Suprapubic skin (tissue), 4 donors: ENCODE results near the gene PTPRF. TPM values are rescaled to one million over a fixed set of nuclear protein-coding genes. Genes with fewer than 3 reads are reported as not detected.

ENCODE experiments used
- DNase-seq, 2 donors: peaks; one replicate each; pipeline ENCODE4 v3.0.0-alpha.2; 2019; ENCODE audit warnings: low spot score in 2 of 2
- H3K27ac ChIP-seq: fragments of 200-600 bp; sonication (generic); one replicate; pipeline ENCODE4 v1.5.1; 2019
- H3K27me3 ChIP-seq: fragments of 200-600 bp; sonication (generic); one replicate; pipeline ENCODE4 v1.5.1; 2019
- H3K36me3 ChIP-seq: fragments of 200-600 bp; sonication (generic); one replicate; pipeline ENCODE4 v1.5.1; 2019
- H3K4me1 ChIP-seq: fragments of 200-600 bp; sonication (generic); one replicate; pipeline ENCODE4 v1.5.1; 2019
- H3K4me3 ChIP-seq: fragments of 200-600 bp; sonication (generic); one replicate; pipeline ENCODE4 v1.5.1; 2019; ENCODE audit warnings: mild to moderate bottlenecking
- H3K9me3 ChIP-seq: fragments of 200-600 bp; sonication (generic); one replicate; pipeline ENCODE4 v1.5.1; 2019
- EP300 ChIP-seq: sonication (generic); formaldehyde crosslinking; IDR thresholded peaks from one replicate; pipeline ENCODE4 v1.6.1; 2017; ENCODE audit warnings: antibody characterized with exemption
- POLR2A ChIP-seq, 2 donors: fragments of 450-650 bp; IDR thresholded peaks; one replicate each; pipeline ENCODE4 v1.6.1; 2017; ENCODE audit warnings: antibody characterized with exemption in 2 of 2, mild to moderate bottlenecking in 2 of 2, moderate library complexity in 2 of 2
- POLR2AphosphoS5 ChIP-seq, 3 donors: sonication (generic); formaldehyde crosslinking; IDR thresholded peaks; one replicate each; pipeline ENCODE4 v1.6.1; 2017; ENCODE audit warnings: antibody characterized with exemption in 3 of 3
- WGBS: methylation state at CpG from one replicate; pipeline ENCODE4 v1.1.5; 2018; 5-methylcytosine and 5-hydroxymethylcytosine counted together
- total RNA-seq, 4 donors: library from RNA; depleted of rRNA; stranded (reverse); fragments of >200 nt; gene quantifications; one replicate each; pipeline ENCODE4 v1.1.0, GENCODE V29; 2016
- TF ChIP-seq, protein P1 (sequence below), 2 donors: fragments of 200-600 bp in 1 of 2; fragments of 450-650 bp in 1 of 2; sonication (generic) in 1 of 2; IDR thresholded peaks; one replicate each; pipeline ENCODE4 v1.5.1; 2016 to 2019; ENCODE audit warnings: antibody characterized with exemption in 2 of 2, mild to moderate bottlenecking in 1 of 2, moderate library complexity in 1 of 2

Gene PTPRF
- total RNA-seq, 4 donors from 2014 or later, result 209 to 373 (median 289) TPM

DNA sequence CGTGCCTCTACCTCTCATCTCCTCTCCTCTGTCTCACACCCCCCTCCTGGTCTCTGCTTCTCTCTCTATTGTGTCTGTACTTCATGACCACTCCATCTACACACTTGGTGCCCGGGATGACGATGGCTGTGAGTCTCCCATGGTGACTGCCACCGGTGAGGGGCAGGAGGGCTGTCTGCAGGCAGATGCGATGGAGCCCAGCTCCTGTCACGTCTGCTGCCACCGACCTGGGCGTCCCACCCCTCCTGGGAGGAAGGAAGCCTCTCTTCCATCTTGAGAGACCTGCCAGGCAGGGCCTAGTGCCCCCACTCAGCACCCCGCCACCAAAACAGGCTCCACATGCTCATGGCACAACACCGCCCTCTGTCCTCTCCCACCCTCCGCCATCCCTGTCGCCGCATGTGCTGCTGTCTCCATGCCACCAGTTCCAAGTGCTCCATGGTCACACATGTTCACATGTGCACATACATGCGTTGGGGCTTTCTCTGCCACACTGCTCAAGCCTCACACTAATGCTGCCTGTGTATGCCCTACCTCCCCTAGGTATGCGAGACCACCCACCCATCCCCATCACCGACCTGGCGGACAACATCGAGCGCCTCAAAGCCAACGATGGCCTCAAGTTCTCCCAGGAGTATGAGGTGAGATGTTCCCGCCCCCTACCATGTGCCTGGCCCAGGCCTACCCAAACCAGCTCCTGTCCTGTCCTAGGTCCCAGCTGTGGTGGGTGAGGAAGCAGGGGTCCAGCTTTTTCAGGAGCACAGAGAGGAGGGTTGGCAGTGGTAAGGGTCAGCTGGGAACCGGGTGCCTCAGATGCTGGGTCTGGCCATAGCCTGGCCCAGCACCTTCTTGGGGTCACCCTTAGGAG is 82.6 kb downstream of the PTPRF start:
- Histone ChIP-seq H3K9me3 (no peaks in the 10 kb centered on the region), H3K4me1 (no peaks in the 10 kb centered on the region), H3K27me3 (no peaks in the 10 kb centered on the region), H3K4me3 (no peak overlapping the region), H3K27ac (no peak overlapping the region), H3K36me3 (peaks cover 92% of the 10 kb centered on the region)
- no peak for DNase-seq
- WGBS, result 91% methylated on average over 17 of the region's 22 CpGs
- TF ChIP-seq, protein P1, sequence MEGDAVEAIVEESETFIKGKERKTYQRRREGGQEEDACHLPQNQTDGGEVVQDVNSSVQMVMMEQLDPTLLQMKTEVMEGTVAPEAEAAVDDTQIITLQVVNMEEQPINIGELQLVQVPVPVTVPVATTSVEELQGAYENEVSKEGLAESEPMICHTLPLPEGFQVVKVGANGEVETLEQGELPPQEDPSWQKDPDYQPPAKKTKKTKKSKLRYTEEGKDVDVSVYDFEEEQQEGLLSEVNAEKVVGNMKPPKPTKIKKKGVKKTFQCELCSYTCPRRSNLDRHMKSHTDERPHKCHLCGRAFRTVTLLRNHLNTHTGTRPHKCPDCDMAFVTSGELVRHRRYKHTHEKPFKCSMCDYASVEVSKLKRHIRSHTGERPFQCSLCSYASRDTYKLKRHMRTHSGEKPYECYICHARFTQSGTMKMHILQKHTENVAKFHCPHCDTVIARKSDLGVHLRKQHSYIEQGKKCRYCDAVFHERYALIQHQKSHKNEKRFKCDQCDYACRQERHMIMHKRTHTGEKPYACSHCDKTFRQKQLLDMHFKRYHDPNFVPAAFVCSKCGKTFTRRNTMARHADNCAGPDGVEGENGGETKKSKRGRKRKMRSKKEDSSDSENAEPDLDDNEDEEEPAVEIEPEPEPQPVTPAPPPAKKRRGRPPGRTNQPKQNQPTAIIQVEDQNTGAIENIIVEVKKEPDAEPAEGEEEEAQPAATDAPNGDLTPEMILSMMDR (IDR thresholded peaks at IDR 0.05), result no peak
- TF ChIP-seq POLR2AphosphoS5 (IDR thresholded peaks at IDR 0.05), result no peak
- TF ChIP-seq EP300, result no peak
- TF ChIP-seq POLR2A (IDR thresholded peaks at IDR 0.05), result no peak

DNA sequence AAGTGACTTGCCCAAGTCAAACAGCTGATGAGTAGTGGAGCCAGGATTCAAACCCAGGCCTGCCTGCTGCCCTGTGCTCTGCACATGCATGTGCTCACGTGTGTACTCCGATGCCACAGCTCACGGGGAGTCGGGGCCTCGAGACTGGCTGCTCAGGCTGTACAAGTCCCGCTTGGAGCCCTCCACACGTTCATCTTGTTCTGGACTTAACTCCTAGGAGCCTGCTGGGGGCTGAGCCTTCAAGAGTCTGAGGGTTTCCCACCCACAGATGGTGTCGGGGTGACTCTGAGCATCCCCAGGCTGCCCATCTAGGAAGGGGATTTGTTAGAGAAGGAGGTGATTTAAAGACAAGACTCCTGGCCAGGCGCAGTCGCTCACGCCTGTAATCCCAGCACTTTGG is 83.5 kb downstream of the PTPRF start:
- Histone ChIP-seq H3K4me1 (no peaks in the 10 kb centered on the region), H3K36me3 (peaks cover 92% of the 10 kb centered on the region), H3K4me3 (no peak overlapping the region), H3K27me3 (no peaks in the 10 kb centered on the region), H3K27ac (no peak overlapping the region), H3K9me3 (no peaks in the 10 kb centered on the region)
- no peak for DNase-seq
- 84% methylated on average over 9 of the region's 11 CpGs for WGBS
- TF ChIP-seq, protein P1 (IDR thresholded peaks at IDR 0.05), result no peak
- TF ChIP-seq EP300, result no peak
- TF ChIP-seq POLR2A (IDR thresholded peaks at IDR 0.05), result no peak
- no peak for TF ChIP-seq POLR2AphosphoS5 (IDR thresholded peaks at IDR 0.05)

DNA sequence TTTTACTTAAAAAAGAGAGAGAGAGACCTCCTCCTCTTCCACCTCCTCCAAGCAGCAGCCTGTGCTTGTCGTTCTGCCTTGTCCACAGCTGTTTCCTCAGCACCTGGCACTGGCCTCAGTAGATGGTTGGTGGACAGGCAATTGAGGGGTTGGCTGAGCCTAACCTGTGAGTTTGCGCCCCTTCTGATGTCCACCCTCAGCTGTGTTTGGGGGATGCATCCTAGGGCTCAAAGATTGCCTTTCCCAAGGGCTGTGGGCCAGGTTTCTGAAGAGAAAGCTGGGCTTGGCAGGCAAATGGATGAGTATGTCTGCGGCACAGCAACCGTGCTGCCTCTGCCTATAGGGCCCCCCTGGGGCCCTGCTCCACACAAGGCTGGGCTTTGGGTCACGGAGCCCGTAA is 84.2 kb downstream of the PTPRF start:
- H3K4me1 ChIP-seq, result no peaks in the 10 kb centered on the region
- H3K27ac ChIP-seq, result no peak overlapping the region
- H3K4me3 ChIP-seq, result no peak overlapping the region
- H3K27me3 ChIP-seq, result no peaks in the 10 kb centered on the region
- H3K36me3 ChIP-seq, result peaks cover 92% of the 10 kb centered on the region
- no peak for DNase-seq
- WGBS, result 74% methylated on average over 6 of the region's 6 CpGs
- no peaks in the 10 kb centered on the region for H3K9me3 ChIP-seq
- no peak for TF ChIP-seq POLR2A (IDR thresholded peaks at IDR 0.05)
- TF ChIP-seq POLR2AphosphoS5 (IDR thresholded peaks at IDR 0.05), result no peak
- TF ChIP-seq, protein P1 (IDR thresholded peaks at IDR 0.05), result no peak
- no peak for TF ChIP-seq EP300

DNA sequence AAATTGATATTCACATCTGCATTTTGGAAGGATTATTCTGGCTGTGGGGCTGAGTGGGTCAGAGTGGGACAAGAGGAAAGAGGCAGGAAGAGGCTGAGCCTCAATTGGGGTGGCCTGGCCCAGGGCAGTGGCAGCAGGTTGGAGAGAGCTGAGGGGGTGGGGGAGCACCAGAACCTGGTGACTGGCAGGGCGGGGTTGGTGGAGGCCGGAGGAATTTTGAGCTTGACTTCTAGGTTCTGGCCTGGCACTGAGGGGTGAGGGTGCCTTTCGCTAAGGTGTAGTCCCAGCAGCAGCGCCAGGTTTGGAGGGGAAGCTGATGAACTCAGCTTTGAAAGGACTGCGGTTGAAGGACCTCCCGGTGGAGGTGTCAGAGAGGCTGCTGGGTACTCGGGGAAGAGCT is 85.7 kb downstream of the PTPRF start:
- peaks cover 96% of the 10 kb centered on the region for H3K36me3 ChIP-seq
- H3K27ac ChIP-seq, result no peak overlapping the region
- DNase-seq, result no peak
- no peaks in the 10 kb centered on the region for H3K4me1 ChIP-seq
- H3K4me3 ChIP-seq, result no peak overlapping the region
- no peaks in the 10 kb centered on the region for H3K9me3 ChIP-seq
- WGBS, result 93% methylated on average over 7 of the region's 7 CpGs
- no peaks in the 10 kb centered on the region for H3K27me3 ChIP-seq
- TF ChIP-seq POLR2AphosphoS5 (IDR thresholded peaks at IDR 0.05) (no peak), EP300 (no peak), POLR2A (IDR thresholded peaks at IDR 0.05) (no peak)
- TF ChIP-seq, protein P1 (IDR thresholded peaks at IDR 0.05), result no peak

DNA sequence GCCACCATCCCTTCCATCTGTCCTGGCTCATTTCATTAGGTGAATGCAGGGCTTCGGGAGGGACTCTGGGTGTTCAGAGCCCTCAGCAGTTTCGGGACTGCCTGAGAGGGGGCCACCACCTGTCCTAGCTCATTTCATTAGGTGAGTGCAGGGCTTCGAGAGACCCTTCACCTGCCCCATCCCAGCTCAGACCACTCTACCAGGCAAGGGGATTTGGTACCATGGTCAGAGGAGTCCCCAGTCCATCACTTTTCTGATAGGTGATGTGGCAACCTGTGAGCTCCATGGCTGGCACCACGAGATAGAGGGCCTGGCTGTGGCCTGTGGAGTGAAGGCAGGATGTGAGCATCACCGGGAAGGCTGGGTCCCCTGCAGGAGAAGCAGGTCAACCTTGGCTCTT is 86.3 kb downstream of the PTPRF start:
- no peak for DNase-seq
- 81% methylated on average over 5 of the region's 5 CpGs for WGBS

More for the DNA sequence above, 86.3 kb downstream of the PTPRF start:
- Histone ChIP-seq H3K36me3 (peaks cover 97% of the 10 kb centered on the region), H3K9me3 (no peaks in the 10 kb centered on the region), H3K27me3 (no peaks in the 10 kb centered on the region), H3K27ac (no peak overlapping the region), H3K4me1 (no peaks in the 10 kb centered on the region), H3K4me3 (no peak overlapping the region)
- TF ChIP-seq POLR2A (IDR thresholded peaks at IDR 0.05) (no peak), EP300 (no peak), POLR2AphosphoS5 (IDR thresholded peaks at IDR 0.05) (no peak)
- TF ChIP-seq, protein P1 (IDR thresholded peaks at IDR 0.05), result no peak
